Skin of body (tissue), 2 donors: ENCODE results near the gene RASL10B. TPM values are rescaled to one million over a fixed set of nuclear protein-coding genes. Genes with fewer than 3 reads are reported as not detected.

ENCODE experiments used
- DNase-seq: peaks from one replicate; lab custom pipeline; 2025; lab: John Stamatoyannopoulos, UW
- total RNA-seq: library from RNA; depleted of rRNA; stranded (reverse); fragments of >200 nt; gene quantifications from one replicate; pipeline ENCODE4 v1.2.3, GENCODE V29; 2014

RASL10B gene
- total RNA-seq, 1 donor from 2014 or later = 0.49 TPM

DNA sequence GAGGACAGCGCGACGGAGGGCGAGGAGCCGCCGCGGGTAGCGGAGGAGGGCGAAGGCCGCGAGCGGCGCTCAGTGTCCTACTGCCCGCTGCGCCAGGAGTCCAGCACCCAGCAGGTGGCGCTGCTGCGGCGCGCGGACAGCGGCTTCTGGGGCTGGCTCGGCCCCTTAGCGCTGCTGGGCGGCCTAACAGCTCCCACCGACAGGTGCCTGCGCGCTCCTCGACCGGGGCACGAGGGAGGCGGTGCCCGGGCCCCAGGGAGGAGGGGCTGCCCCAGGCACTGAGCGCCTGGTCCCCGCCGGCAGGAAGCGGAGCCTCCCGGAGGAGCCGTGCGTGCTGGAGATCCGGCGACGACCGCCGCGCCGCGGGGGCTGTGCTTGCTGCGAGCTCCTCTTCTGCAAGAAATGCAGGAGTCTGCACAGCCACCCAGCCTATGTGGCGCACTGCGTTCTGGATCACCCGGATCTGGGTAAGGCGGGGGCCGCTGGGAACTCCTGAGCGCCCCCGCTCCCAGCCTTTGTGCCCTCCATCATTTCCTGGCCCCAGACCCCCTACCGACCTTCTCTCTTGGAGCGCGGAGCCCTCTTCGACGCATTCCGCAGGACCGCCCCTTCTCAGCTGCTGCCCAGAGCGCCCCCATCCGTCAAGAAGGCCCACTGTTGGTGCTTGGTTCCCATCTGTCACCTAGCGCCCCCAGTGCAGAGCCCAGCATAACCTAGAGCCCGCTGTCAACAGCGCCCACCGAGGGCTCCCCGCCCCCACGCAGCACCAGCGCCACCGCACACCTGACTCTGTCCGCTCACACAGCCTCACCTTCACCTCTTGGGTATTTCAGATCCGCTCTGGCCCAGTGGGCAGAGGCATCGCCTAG, 32.9 kb downstream of the RASL10B start:
- DNase-seq = peak; percentile 35

DNA sequence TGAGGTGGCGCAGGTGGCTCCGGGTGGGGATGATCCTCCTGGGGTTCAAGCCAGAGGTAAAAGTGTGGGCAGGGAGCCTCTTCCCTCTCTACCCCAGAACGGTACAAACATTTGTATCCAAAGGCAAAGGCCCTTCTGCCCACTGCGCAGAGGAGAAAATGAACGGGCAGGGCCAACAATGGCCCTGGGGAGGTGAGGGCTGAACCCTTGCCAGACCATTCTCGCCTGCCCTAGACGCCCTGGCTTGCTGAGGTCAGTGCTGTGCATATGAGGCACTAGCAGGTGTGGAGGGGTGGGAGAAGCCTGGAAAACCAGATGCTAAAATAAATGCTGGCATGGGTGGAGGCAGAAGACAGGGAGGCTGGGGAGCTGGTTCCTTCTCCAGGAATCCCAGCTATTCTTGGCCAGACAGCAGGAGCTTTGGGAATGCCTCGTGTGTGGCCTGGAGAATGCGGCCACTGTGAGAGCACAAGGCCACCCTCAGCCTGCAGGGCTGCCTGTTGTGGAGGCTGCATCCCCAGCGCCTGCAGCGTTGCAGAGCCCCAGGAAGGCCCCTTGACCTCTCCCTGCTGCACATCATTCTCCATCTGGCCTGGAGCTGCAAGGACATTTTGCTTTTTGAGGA, 33.8 kb downstream of the RASL10B start:
- no peak for DNase-seq

DNA sequence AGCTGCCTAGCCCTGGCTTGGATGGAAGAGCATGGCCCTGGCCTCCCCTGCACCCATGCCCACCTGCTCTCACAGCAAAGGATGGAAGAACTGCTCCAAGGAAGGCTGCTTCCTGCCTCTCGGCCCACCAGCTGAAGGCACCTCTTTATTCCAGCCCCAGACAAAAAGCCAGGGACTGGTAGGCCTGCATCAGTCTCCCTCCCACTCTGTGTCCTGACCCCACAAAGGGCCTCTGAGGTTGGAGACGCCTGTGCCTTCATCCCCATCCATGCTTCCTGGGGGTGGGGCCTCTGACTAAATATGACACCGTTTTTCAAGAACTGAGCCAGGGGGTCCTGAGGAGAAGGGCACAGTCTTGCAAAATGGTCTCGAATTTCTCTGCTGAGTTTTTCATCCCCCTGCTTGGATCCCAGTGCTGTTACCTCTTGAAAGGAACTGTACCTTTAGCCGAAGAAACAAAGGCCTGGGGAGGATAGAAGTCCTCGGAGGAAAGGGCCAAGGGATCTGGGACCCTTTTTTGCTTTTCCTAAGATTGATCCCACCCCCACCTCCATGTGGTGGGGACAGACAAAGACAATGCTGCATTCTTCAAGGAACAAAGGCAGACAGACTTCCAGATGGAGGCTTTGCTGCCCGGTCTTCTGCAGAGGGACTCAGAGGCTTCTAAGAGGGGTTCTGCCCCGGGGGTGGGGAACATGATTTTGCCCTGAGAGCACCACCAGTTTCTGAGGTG, 34.5 kb downstream of the RASL10B start:
- no peak for DNase-seq

DNA sequence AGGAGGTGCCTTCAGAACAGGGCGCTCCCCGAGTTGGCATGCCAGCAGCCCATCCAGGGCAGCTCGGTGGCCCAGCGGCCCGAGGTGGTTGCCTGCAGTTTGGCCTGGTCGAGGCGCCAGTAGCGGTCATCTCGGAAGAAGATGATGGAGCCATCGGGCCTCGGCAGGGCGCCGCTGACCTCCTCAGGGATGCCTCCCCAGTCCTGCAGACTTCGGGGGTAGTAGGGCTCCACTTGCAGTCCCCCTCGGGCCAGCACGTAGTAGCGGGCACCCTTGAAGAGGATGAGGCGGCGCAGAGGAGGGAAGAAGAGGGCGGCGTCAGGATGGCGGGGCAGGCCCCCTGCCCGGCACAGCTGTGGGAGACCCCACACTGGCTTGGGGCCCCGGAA, 35.0 kb downstream of the RASL10B start:
- no peak for DNase-seq

DNA sequence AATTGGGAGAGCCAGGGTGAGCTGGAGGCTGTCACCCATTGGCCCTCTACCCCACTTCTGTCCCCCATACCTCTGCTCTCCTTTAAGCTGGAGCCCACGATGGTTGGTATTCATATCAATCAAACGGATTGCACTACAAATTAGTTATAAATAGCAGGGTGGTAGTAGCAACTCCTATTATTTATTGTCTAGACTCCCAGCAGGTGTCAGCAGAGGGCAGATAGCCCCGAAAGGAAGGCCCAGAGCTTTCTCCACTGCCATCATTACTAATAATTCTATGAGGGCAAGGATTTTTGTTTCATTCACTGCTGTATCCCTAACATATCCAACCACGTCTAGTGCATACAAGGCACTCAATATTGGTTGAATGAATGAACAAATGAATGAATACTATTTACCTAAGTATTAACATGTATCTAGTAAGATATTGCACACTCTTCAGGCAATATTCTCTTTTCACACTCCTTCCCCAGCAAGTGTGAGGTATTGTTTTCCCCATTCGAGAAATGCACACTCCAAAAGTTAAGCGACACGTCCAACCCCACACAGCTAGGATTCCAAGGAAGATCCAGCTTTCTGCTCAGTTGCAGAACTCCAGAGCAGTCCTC, 35.6 kb downstream of the RASL10B start:
- no peak for DNase-seq

DNA sequence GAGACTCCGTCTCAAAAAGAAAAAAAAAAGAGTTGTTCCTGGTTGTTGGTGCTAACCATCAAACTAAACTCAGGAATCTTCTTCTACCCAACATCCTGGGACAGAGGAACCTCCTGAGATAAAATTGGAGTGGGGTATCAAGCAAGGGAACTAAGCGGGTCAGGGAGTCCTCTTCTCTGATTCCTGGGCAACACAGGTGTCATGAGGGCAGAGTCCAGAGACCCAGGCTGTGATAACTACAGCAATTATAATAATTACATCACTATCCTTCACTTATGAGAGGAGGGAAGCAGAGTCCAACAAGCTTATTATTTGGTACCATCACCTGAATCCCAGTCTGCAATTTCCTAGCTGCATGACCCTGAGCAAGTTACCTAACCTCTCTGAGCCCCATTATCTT, 37.4 kb downstream of the RASL10B start:
- DNase-seq = no peak

DNA sequence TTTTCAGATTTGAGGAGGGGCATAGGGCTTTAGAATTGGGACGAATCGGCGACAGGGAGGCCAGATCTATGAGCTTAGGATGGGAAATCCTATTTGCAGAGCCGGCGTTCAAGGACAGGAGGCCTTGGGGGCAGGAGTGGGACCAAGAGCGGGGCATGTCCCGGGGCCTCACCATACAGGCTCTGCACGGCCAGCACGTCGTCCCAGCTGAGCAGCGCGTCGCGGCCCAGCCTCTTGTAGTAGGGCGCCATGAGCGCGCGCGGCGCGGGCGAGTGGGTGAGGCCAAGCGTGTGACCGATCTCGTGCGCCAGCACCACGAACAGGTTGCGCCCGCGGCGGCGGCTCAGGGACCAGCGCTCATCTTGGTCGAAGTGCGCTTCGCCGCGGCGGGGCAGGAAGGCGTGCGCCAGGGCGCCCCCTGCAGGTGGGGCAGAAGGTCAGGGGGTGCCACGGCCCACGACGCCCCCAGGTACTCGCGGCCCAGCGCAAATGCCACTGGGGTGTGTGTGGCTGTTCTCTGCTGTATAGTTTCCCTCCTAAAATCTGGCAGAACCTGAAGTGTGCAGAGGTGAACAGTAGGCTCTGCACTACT, 38.6 kb downstream of the RASL10B start:
- DNase-seq = no peak

DNA sequence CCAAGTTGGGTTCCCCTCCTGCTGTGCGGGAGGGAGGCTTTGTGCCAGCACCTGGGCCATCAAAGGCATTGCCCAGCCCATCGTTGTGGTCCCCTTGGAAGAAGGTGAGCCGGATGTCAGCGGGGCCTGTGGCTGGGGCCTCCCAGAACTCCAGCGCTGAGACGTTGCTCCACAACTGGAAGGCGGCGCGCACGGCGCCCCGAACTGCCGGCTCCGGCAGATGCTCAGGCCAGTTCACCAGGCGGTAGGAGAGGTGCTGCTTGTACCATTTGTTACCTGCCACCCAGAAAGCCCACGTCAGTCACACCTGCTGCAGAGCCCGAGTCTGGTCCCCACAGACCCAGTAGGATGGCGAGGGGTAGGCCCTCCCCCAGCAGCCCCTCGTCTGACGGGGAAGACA, 41.7 kb downstream of the RASL10B start:
- no peak for DNase-seq

DNA sequence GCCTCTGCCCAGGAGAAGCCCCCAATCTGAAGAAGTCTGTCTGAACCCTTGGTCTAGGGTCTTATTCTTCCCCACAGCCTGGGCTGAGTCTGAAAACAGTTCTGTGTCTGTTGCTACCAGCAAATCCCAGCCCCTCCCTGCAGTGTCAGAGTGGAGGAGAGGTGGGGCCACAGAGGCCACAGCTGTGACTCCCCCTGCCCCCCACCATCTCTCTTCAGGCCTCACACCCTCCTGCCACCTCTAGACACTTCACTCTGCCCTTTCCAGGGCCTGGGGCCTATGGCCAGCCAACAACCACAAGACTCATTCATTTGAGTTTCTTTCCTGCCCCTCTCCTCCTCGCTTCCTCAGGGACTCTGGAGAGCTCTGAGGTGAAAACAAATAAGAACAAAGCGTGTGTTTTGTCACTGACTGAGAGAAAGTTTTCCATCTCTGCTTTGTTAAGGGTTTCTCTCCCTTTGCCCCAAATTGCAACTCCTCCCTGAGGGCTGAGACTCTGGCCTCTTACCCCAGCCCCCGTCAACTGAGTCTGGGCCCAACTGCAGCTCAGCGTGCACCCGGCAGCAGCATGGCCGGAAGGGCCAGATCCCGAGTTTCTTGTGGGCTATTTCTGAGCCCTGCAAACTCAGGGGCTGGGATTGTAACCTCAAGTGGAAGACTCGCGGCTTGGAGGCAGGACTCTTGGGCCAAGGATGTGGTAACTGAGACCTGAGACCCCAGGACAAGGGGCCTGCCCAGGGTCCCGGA, 42.4 kb downstream of the RASL10B start:
- no peak for DNase-seq

DNA sequence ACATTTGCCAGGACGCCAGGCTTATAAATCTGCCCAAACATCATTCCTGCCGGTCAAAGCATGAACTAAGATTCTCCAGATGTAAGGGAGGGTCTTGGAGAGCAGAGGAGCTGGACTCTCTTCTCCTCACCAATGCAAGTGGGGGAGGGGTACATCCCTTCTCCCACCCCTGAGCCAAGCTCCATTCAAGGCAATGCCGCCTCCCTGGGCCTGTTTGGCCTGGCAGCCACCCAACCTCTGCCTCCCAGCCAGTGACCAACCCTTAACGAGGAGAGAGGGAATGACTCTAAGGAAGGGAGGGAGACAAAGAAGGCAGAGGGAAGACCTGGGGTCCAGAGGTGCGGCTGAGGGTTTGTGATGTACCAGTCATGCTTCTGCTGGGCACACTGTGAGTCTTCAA, 43.1 kb downstream of the RASL10B start:
- no peak for DNase-seq

DNA sequence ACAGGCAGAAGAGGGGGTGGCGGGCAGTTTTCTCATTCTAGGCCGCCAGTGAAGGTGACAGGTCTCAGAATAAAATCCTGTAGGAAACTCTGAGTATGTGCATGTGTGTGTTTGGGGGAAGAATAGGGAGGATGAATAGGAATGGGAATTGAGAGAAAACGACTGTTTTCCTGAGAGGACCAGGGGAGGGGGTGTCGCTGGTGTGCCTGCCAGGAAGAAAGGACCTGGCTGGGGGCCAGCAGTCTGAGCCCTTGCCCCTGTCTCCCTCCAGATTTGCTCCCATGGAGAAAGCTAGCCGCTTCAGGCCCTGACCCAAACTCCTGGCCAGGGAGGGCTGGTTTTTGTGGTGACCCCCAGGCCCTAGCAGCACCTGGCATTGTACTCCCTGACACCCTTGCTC, 43.6 kb downstream of the RASL10B start:
- DNase-seq = no peak

DNA sequence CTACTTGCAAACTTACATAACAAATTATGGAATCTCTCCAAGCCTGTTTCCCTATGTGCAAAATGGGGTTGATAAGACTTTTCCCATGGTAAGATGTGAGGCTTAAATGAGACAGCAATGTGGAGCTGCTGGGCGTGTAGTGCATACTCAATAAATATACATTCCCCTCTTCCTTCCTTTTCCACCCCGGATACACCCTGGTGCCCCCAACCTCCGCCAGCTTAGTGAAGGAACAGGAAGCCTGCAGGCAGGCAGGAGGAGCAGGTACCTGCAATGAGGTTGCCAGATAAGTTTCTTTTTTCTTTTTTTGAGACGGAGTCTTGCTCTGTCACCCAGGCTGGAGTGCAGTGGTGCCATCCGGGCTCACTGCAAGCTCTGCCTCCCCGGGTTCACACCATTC, 44.1 kb downstream of the RASL10B start:
- DNase-seq = no peak

DNA sequence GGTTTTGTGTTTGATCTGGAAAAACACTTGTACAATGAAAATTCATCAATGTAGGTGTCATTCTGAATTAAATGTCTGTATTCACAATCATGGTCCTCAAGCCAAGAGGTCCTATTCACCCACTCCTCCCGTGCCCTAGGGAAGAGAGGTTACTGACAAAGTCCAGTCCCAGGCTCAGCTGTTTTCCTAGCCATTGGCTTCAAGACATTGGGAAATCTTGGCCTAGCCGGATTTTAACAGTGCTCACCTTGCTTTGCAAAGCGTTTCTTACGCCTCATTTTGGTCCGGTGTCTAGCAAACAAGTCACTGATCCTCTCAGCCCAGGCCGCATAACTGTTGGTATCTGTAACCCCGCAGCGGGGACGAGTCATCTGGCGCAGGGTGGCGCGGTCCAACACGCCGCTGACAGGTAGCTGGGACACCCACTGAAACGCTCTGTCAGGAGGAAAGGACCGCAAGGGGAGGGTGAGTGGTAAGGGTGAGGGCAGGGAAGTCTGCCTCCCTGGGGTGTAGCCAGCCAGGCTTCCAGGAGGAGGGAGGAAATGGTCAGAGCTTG, 47.3 kb downstream of the RASL10B start:
- no peak for DNase-seq

DNA sequence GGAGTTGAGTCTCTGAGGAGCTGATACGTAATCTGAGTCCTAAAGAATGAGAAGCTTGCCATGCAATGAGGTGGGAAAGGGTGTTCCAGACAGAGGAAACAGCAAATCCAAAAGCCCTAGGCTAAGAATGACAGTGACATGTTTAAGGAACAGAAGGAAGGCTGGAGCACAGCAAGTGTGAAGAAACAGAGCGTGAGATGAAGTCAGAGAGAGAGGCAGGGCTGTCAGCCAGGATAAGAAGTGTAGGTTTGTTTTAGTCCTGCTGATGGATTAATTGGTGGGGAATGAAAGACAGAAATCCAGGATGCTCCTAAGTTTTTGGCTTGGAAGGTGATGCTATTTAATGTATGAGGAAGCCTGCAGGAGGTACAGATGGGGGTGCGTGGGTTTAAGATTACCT, 49.5 kb downstream of the RASL10B start:
- no peak for DNase-seq

DNA sequence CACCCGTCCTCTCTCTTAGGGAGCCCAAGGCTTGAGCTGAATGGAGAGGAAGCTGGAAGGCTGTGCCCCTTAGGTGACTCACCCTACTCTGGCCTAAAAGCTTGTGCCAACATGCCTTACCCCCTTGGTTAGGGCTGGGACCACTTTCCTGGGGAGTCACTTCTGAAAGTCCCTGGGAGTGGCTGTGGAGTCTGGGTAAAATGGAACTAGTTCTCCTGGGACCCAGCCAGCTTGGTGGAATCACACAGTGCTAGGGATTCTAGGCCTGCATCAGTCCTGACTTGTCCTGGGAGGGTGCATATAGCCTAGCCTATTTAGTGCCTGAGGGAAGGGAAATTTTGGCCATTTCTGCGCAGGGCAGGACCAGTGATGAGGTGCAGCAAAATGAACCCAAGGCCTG, 53.5 kb downstream of the RASL10B start:
- no peak for DNase-seq

DNA sequence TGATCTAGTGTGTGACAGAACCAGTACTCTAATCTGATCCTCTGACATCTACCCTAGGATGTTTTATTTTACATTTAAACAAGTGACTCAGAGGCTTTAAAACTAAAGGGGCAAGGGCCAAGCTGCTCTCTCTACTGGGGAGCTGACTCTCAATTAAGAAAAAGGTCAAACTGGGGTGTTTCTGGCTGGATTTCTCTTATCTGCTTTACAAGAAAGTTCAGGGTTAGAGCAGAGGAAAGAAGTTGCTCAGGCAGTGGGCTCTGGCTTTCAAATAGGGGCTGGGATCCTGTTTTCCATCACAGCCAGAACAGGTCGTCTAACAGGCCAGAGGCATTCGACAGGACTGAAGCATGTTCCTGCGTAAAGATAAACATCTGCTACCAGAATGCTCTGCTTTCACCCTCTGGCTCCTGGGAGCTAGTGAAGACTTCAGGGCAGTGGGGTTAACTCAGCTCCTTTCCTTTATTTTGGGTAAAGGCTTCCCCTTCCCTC, 55.5 kb downstream of the RASL10B start:
- no peak for DNase-seq

DNA sequence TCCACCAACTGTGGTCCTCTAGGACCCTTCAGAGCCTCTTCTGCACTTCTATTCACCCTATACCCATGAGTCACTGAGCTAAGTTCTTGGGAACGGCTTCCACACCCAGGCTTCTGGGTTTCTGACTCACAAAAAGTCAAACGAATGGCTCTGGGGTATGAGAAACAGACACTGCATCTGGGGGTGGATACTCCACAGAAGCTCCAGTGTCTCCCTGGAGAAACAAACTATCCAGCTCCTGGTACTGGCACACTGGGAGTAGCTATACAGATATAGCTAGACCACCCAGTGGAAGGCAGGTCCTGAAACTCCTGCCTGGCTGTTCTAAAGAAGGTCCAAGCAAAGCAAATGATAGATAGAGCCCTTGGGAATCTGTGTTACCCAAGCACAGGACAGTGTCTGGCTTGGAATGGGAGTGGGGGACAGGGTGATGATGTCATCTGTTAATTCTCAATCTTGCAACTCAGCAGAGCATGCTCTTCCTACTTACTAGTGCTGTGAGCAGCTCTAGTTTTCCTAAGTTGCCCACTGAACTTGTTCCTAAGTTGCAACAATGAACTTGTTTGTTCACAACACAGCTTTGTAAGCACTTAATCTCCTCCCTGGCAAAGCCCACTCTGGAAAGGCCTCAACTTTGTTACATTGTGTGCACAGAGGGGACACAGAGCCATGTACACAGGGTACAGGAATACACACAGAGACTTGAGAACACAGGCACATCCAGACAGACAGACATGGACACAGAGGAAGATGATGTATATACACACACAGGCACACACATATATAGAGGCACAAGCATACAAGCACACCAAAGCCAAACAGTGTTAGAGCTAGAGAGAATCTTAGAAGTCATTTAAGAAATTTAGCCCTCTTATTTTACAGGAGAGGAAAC, 57.3 kb downstream of the RASL10B start:
- no peak for DNase-seq

DNA sequence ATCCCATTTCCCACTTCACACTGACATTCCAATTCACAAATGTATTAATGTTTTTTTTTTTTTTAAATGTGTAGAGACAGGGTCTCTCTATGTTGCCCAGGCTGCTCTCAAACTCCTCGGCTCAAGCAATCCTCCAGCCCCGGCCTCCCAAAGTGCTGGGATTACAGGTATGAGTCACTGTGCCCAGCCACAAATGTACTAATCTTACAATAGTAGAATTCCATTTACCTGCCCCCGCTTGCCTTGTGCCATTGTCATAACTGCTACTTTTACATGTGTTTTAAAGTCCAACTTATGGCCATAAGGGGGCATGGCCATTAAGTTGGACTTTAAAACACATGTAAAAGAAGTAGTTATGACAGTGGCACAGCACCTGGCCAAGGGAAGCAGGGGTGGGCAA, 59.4 kb downstream of the RASL10B start:
- DNase-seq = no peak

DNA sequence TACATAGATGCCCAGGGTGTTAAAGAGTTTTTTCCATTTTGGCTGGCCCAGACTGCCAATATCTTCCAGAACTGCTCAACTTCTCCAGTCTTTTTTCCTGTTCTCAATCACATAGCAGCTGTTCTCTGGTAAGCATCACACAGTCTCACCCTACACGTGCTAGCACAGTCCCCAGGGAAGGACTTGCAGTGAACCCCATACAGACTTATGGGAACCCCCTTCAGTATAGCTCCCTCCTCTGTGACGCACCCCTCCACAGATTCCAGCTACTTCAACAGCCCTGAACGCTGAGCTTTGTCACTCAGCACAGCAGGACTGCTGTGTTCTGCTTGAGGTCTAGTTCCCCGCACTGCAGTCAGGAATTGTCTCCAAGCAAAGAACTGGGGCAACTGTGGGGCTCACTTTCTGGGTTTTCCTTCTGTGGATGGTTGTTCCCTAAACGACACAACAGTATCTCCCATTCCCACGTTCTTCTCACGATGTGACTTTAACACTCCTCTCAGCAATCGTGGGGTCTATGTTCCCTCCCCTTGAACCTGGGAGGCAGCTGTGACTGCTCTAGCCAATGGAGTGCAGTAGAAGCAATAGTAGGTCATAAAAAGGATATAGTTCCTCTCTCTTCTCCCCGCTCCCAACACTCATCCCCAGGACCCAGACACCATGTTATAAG, 60.4 kb downstream of the RASL10B start:
- DNase-seq = no peak
